Ishikawa (cell line): ENCODE measurements around the gene RGMA.

Experiments used
- NFIC ChIP-seq: IDR thresholded peaks from 2 replicates; pipeline ENCODE4 v1.6.1; 2012
- RAD21 ChIP-seq: IDR thresholded peaks from 2 replicates; pipeline ENCODE4 v1.6.1; 2012; ENCODE audit warnings: low read depth
- TAF1 ChIP-seq: IDR thresholded peaks from 2 replicates; pipeline ENCODE4 v1.6.1; 2012; ENCODE audit warnings: low read depth, mild to moderate bottlenecking
- TEAD4 ChIP-seq: IDR thresholded peaks from 2 replicates; pipeline ENCODE4 v1.6.1; 2012
- YY1 ChIP-seq: IDR thresholded peaks from 2 replicates; pipeline ENCODE4 v1.6.1; 2012; ENCODE audit warnings: low read depth
- TF ChIP-seq, protein P1 (sequence below): IDR thresholded peaks from 2 replicates; pipeline ENCODE4 v1.6.1; 2012

DNA sequence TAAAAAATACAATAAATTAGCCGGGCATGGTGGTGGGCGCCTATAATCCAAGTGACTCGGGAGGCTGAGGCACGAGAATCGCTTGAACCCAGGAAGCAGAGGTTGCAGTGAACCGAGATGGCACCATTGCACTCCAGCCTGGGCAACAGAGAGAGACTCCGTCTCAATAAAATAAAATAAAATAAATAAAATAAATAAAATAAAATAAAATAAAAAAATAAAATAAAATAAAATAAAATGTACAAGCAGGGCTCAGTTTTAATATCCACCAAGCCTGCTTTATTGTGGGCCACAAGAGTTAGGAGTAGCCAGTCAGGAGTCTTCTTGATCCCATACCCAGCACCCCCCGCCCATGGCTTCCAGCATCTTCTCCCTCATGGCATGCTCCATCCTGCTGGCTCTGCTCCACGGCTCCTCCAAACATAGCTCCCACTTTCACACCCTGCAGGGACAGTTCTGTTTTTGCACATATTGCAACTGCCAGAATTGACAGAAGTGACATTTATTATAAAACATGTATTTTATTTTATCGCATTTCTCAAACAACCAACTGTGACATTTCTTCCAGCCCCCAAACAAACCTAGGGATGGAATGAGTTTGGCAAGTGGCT lies 42.6 kb upstream of the RGMA start:
- TF ChIP-seq TAF1 (no peak), NFIC (no peak), RAD21 (no peak), YY1 (no peak), TEAD4 (no peak)
- TF ChIP-seq, protein P1, sequence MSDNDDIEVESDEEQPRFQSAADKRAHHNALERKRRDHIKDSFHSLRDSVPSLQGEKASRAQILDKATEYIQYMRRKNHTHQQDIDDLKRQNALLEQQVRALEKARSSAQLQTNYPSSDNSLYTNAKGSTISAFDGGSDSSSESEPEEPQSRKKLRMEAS = no peak
